Right kidney (tissue), 1 donor: ENCODE results near the gene CLDN9.
"Not testable (repeated sequence)": the region's sequence is repeated elsewhere in the genome, so short reads cannot be mapped to it uniquely, and the experiment has no call there.

ENCODE experiments used
- DNase-seq: peaks from one replicate; pipeline ENCODE4 v3.0.0-alpha.2; 2016

Gene CLDN9

DNA sequence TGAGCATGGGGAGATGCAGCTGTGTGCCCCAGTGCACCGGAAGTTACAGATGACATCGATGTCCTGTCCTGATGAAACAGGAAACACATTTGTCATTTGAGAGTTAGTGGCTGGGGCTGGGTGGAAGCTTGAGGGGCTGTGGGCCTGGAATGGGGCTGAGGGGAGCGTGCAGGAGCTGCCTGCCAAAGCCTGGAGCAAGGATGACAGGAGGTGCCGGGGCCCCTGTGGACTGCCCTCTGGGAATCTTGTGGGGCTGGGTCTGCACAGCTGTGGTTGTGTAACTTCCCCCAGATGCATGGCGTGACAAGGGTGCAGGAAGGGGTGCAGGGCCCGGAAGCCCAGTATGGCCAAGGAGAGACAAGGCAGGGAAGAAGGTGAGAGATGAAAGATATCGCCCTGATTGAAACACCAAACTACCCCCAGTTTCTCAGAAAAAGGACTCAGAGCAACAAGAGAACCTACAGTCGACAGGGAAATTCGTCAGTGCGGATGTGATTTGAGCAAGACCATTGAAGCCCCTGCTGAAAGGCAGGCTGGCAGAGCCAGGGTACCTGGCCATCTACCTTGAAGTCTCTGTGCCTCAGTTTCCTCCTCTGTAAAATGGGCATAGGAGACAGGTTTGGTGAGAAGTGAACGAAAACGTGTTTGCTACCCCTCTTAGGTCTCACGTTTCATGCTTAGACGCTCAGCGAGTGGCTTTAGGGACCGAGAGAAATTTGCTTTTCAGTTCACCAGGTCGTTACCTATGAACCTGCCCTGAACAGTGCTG, 42.4 kb downstream of the CLDN9 start:
- no peak for DNase-seq

DNA sequence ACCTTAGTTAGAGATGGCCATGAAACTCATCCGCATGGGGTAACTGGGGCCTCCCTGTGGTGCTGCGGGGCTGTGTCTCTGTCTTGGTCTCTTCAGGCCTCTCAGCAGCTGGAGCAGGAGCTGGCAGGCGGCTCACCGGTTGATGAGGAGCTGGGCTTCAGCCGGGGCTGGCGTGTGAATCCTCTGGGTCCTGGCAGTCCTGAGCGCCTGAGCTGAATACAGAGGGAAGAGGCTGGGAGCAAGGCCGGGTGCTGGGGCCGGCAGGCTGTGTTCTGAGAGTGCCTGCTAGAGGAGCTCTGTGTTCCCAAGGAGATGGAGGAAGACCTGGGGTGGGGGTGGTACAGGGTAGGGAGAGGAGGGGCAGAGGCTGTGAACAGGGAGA, 43.0 kb downstream of the CLDN9 start:
- DNase-seq = not testable (repeated sequence)

DNA sequence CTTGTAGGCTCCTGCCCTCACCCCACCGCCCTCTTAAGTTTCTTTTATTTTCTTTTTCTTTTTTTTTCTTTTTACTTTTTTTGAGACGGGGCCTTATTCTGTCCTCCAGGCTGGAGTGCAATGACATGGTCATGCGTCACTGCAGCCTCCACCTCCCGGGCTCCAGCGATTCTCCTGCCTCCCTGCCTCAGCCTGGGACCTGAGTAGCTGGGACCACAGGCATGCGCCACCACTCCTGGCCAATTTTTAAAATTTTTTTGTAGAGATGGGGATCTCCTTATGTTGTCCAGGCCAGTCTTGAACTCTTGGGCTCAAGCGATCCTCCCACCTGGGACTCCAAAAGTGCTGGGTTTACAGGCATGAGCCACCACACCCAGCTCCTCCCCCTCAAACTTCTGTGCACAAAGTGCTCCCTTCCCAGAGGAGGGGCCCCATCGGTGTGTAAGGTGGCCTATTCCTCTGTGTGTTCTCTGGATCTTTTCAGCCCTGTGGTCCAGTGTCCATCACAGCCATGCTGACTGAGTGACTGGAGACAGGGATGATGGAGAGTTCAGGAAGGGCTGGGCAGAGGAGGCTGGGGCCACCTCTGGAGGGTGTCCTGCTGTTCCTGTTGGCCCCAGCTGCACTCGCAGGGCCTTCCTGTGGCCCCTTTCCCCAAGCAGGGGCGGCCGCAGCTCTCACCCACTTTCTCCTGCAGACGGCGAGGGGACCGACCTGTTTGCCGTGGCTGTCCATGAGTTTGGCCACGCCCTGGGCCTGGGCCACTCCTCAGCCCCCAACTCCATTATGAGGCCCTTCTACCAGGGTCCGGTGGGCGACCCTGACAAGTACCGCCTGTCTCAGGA, 43.8 kb downstream of the CLDN9 start:
- no peak for DNase-seq

DNA sequence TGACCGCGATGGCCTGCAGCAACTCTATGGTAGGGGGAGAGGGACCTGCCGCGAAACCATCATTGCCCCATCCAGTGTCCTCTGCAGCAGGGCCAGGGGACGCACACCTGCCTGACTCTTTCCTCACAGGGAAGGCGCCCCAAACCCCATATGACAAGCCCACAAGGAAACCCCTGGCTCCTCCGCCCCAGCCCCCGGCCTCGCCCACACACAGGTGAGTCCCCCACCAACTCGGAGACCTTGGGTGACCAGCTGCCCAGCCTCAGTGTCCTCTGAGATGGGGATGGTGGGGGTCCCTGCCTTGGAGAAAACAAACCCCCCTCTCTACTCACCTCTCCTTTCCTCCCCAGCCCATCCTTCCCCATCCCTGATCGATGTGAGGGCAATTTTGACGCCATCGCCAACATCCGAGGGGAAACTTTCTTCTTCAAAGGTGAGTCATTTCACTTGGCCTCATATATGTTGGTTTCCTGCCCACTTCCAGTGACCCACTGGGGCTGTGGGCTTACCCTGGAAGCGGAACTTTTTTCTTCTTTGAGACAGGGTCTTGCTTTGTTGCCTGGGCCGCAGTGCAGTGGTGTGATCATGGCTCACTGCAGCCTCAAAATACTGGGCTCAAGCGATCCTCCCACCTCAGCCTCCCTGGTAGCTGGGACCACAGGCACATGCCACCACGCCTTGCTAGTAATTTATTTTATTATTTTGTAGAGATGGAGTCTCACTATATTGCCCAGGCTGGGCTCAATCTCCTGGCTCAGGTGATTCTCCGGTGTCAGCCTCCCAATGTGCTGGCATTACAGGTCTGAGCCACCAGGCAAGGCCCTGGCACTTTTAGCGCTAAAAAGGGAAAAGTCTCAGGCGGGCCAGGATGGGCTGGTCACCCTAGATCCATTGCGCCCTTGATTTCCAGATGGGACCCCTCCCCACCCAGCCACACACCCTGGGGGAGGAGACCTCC, 44.7 kb downstream of the CLDN9 start:
- no peak for DNase-seq

DNA sequence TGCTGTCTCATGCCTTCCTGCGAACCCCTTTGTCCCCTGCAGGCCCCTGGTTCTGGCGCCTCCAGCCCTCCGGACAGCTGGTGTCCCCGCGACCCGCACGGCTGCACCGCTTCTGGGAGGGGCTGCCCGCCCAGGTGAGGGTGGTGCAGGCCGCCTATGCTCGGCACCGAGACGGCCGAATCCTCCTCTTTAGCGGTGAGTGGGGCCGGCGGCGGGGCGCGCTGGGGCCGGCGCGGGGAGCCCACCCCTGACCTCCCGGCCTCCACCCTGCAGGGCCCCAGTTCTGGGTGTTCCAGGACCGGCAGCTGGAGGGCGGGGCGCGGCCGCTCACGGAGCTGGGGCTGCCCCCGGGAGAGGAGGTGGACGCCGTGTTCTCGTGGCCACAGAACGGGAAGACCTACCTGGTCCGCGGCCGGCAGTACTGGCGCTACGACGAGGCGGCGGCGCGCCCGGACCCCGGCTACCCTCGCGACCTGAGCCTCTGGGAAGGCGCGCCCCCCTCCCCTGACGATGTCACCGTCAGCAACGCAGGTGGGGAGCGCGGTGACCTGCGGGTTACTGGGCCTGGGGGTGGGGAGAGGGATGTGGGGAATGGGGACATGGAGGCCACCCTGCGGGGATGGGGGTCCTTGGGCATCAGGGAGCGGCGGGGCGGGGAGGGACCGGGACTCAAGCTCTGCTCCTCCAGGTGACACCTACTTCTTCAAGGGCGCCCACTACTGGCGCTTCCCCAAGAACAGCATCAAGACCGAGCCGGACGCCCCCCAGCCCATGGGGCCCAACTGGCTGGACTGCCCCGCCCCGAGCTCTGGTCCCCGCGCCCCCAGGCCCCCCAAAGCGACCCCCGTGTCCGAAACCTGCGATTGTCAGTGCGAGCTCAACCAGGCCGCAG, 45.7 kb downstream of the CLDN9 start:
- DNase-seq = no peak

DNA sequence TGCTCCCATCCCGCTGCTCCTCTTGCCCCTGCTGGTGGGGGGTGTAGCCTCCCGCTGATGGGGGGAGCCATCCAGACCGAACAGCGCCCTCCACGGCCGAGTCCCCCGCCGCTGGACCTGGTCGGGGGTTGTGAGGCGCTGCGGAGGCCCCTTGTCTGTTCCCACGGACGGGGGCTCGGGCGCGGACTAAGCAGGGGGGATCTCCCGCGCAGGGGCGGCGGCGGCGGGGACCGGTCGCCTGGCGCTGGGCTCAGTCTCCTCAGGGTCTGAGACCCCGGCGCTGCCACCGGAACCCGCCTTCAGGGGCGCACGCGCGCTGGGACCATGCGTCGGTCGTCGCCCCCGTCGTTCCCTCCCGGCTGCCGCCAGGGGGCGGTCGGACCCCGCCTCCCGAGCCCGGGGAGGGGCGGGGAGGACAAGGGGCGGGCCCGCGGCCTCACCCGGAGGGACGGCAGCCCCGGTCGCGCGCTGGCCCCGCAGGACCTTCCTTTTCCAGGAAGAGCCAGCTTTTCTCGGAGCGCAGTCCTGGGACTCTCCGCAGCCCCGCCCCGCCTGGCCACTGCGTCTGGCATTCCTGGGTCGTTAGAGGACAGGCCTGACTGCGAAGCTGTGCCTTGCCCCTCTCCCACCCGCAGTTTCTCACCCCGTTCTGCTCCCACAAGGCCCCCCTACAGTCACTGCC, 46.5 kb downstream of the CLDN9 start:
- DNase-seq = peak; percentile 91

DNA sequence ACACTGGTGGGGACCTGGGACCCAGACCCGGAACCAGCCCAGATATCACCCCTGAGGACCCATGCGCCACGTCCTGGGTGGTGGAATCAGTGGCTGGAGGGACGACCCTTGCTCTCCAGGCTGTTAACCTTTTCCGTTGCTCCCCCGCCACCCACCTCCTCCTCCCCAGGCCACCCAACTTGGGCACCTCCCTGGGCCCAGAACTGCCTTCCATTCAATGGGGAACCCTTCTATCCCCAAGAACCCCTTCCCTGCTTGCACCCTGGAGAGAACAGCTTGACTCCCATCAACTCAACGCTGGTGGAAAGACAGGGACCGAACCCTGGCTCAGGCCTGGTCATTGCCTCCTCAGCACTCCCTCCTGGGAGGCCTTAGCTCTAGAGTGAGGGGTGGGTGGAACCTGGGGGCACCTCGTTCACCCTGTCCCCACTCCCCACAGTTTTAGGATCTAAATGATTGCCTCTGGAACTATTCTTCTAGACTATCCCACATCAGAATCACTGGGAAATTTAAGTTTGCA, 47.1 kb downstream of the CLDN9 start:
- no peak for DNase-seq

DNA sequence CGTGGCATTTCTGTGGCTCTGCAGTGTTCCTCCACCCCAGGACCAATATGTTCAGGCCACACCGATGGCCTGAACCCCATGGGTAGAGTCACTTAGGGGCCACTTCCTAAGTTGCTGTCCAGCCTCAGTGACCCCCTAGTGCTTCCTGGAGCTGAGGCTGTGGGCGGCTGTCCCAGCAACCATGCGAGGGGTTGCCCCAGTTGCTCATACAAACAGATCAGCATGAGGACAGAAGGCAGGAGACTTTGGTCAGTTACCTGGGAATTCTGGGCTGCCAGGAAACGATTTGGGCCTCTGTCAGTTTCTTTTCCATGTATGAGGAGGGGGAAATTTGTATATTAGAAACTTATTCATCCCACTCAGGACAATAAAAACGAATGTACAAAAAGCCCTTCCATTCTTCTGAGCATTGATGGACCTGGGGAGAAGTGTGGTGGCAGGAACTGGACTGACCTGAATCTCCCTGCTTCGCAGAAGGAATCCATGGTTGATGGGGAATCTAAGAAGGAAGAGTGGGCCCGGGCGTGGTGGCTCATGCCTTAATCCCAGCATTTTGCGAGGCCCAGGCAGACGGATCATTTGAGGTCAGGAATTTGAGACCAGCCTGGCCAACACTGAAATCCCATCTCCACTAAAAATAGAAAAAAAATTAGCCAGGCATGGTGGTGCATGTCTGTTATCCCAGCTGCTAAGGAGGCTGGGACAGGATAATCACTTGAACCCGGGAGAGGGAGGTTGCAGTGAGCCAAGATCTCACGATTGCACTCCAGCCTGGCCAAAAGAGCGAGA, 47.8 kb downstream of the CLDN9 start:
- DNase-seq = no peak

DNA sequence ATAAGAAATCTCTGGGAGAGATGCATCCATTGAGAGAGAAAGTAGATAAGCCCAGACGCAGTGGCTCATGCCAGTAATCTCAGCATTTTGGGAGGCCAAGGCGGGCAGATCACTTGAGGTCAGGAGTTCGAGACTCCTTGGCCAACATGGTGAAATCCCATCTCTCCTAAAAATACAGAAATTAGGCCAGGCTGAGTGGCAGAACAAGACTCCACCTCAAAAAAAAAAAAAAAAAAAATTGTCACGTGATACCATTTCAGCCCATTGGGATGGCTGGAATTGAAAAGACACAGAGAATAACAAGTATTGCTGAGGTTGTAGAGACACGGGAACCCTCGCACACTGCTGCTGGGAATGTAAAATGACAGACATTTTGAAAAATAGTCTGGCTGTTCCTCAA, 49.8 kb downstream of the CLDN9 start:
- no peak for DNase-seq

DNA sequence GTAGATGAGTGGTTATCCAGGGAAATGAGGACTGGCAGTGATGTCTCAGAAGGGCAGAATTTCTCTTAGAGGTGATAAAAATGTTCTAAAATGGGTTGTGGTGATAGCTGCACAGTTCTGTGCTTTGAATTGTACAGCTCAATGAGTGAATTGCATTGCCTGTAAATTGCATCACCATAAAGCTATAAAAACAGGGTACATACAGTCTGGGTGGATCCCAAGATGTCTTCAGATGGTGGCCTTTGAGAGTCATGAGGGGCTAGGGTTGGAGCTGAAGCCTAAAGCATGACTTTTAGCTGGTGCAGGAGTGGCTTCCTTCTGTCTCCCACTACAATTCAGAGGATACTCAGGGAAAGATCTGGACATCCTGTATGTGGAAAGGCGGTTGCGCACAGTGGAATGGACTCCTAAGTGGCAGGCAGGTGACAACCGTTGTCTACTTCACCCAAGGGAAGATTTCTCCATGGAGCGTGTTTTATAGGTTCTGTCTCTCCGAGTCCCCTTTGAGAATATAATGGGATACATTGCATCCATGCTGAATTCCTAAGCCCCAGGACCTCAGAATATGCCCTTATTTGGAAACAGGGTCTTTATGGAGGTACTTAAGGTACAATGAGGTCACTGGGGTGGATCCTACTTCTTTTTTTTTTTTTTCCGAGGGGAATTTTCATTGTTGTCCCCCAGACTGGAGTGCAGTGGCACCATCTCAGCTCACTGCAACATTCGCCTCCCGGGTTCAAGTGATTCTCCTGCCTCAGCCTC, 51.1 kb downstream of the CLDN9 start:
- no peak for DNase-seq
